ENCODE measurements around the gene LPP. TPM values are rescaled to one million over a fixed set of nuclear protein-coding genes. Genes with fewer than 3 reads are reported as not detected.
A peak's percentile ranks its signal among the peaks of the same experiment; 100 is the strongest.
"Not testable (repeated sequence)": the region's sequence is repeated elsewhere in the genome, so short reads cannot be mapped to it uniquely, and the experiment has no call there.

LPP gene
- total RNA-seq, 4 donors from 2014 or later, result 1,872 to 3,079 (median 2,300) TPM

- H3K4me3 ChIP-seq; DNase-seq (ENCODE audit: extremely low spot score); intact Hi-C loops (cut with DNase I); H3K27ac ChIP-seq (replicated peaks in 1 of 4); H3K27me3 ChIP-seq; H3K9me3 ChIP-seq: not testable (repeated sequence)
- 93% methylated on average over 4 of the region's 4 CpGs for WGBS
- peaks cover 5 to 39% (median 21%) of the 10 kb centered on the region in 4 donors for H3K4me1 ChIP-seq
- H3K36me3 ChIP-seq, result peaks cover 0 to 26% (median 5%) of the 10 kb centered on the region in 4 donors
- peak in 1 of 2 donors; percentile 57 for TF ChIP-seq POLR2AphosphoS5 (IDR thresholded peaks at IDR 0.05)
These were observed 291.2 kb downstream of the LPP start for GRCh38 chr3:188445175-188445574.

- 83% methylated on average over 5 of the region's 5 CpGs for WGBS
- TF ChIP-seq CTCF (IDR thresholded peaks at IDR 0.05), result no peak
- TF ChIP-seq POLR2AphosphoS5 (IDR thresholded peaks at IDR 0.05), result peak in 1 of 2 donors; percentile 8
- H3K27ac ChIP-seq (replicated peaks in 1 of 4), result no peak overlapping the region
These were observed 292.1 kb downstream of the LPP start for GRCh38 chr3:188446014-188446413.

GRCh38 chr3:188446766-188447165 lies 292.8 kb downstream of the LPP start:
- TF ChIP-seq CTCF (IDR thresholded peaks at IDR 0.05), result no peak
- no peak for TF ChIP-seq POLR2A (IDR thresholded peaks at IDR 0.05; ENCODE audit: low read depth)
- no peak for TF ChIP-seq POLR2AphosphoS5 (IDR thresholded peaks at IDR 0.05)
- TF ChIP-seq EP300 (IDR thresholded peaks at IDR 0.05), result no peak
- intact Hi-C loops (cut with DNase I), result no loop called here
- Histone ChIP-seq H3K36me3 (peaks cover 0 to 21% (median 5%) of the 10 kb centered on the region in 4 donors), H3K4me1 (peaks cover 6 to 46% (median 29%) of the 10 kb centered on the region in 4 donors), H3K27me3 (no peaks in the 10 kb centered on the region), H3K9me3 (no peaks in the 10 kb centered on the region), H3K27ac (replicated peaks in 1 of 4) (no peak overlapping the region), H3K4me3 (no peak overlapping the region)
- 82% methylated on average over 3 of the region's 3 CpGs for WGBS
- no peak for DNase-seq (ENCODE audit: extremely low spot score)

More at GRCh38 chr3:188446014-188446413, 292.1 kb downstream of the LPP start:
- Histone ChIP-seq H3K27me3 (no peaks in the 10 kb centered on the region), H3K9me3 (no peaks in the 10 kb centered on the region), H3K36me3 (peaks cover 0 to 23% (median 5%) of the 10 kb centered on the region in 4 donors), H3K4me1 (peaks cover under 1 to 39% (median 23%) of the 10 kb centered on the region in 4 donors), H3K4me3 (no peak overlapping the region)
- no peak for DNase-seq (ENCODE audit: extremely low spot score)
- intact Hi-C loops (cut with DNase I), result no loop called here

GRCh38 chr3:188448813-188449212 lies 294.9 kb downstream of the LPP start:
- WGBS, result 70% methylated on average over 4 of the region's 4 CpGs
- no peaks in the 10 kb centered on the region for H3K27me3 ChIP-seq
- no peak for DNase-seq (ENCODE audit: extremely low spot score)
- H3K36me3 ChIP-seq, result peaks cover 0 to under 1% (median 0%) of the 10 kb centered on the region in 4 donors
- no peaks in the 10 kb centered on the region for H3K9me3 ChIP-seq
- peak overlapping the region in 1 of 4 donors; percentile 4 for H3K27ac ChIP-seq (replicated peaks in 1 of 4)
- peaks cover 19 to 56% (median 44%) of the 10 kb centered on the region in 4 donors for H3K4me1 ChIP-seq
- H3K4me3 ChIP-seq, result no peak overlapping the region
- TF ChIP-seq CTCF (IDR thresholded peaks at IDR 0.05) (no peak), POLR2A (IDR thresholded peaks at IDR 0.05; ENCODE audit: low read depth) (no peak), EP300 (IDR thresholded peaks at IDR 0.05) (no peak), POLR2AphosphoS5 (IDR thresholded peaks at IDR 0.05) (no peak)
- intact Hi-C loops (cut with DNase I), result no loop called here

- peak overlapping the region in 1 of 4 donors; percentile 4 for H3K27ac ChIP-seq (replicated peaks in 1 of 4)
- H3K9me3 ChIP-seq, result no peaks in the 10 kb centered on the region
- intact Hi-C loops (cut with DNase I), result no loop called here
- H3K36me3 ChIP-seq, result no peaks in the 10 kb centered on the region
- no peak overlapping the region for H3K4me3 ChIP-seq
- H3K4me1 ChIP-seq, result peaks cover 23 to 62% (median 49%) of the 10 kb centered on the region in 4 donors
- TF ChIP-seq EP300 (IDR thresholded peaks at IDR 0.05), result no peak
- no peak for TF ChIP-seq POLR2A (IDR thresholded peaks at IDR 0.05; ENCODE audit: low read depth)
- 100% methylated on average over 2 of the region's 2 CpGs for WGBS
- DNase-seq (ENCODE audit: extremely low spot score), result no peak
- no peaks in the 10 kb centered on the region for H3K27me3 ChIP-seq
These were observed 295.5 kb downstream of the LPP start for GRCh38 chr3:188449421-188449820.
